Right lobe of liver (tissue), 4 donors: ENCODE results near the gene AAK1.

Experiments
- POLR2A ChIP-seq: fragments of 450-650 bp; IDR thresholded peaks from one replicate; pipeline ENCODE4 v1.6.1; 2017; ENCODE audit warnings: antibody characterized with exemption, mild to moderate bottlenecking
- TF ChIP-seq, protein P1 (sequence below), 4 donors: fragments of 200-600 bp in 3 of 4; fragments of 450-650 bp in 1 of 4; IDR thresholded peaks; one replicate each; pipeline versions ENCODE4 v1.5.1 to v1.8.0; 2016 to 2022; ENCODE audit warnings: antibody characterized with exemption in 4 of 4, mild to moderate bottlenecking in 2 of 4
- donor health status: DM: no; HTN: no; CAD: no.
- donor health status: DM: no; HTN: no; CAD: no.
- donor health status: DM: no; HTN: yes; CAD: no.

DNA sequence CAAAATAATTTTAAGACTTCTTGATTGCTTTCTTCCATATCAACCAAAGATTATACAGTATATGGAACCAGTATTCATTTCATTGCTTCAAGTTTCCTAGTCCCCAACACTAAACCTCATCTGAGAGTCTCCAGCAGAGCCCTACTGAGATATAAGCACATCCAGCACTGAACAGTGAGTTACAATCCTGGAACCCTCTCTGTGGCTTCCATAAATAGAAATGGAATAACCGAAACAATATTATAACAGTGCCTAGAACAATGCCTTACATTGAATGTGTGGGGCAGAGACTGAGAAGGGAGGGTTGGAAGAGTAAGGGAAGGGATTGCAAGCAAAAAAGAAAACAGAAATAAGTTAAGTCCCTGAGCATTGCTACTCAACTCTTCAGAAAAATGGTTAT lies 18.9 kb downstream of the AAK1 start:
- TF ChIP-seq POLR2A = no peak
- TF ChIP-seq, protein P1, sequence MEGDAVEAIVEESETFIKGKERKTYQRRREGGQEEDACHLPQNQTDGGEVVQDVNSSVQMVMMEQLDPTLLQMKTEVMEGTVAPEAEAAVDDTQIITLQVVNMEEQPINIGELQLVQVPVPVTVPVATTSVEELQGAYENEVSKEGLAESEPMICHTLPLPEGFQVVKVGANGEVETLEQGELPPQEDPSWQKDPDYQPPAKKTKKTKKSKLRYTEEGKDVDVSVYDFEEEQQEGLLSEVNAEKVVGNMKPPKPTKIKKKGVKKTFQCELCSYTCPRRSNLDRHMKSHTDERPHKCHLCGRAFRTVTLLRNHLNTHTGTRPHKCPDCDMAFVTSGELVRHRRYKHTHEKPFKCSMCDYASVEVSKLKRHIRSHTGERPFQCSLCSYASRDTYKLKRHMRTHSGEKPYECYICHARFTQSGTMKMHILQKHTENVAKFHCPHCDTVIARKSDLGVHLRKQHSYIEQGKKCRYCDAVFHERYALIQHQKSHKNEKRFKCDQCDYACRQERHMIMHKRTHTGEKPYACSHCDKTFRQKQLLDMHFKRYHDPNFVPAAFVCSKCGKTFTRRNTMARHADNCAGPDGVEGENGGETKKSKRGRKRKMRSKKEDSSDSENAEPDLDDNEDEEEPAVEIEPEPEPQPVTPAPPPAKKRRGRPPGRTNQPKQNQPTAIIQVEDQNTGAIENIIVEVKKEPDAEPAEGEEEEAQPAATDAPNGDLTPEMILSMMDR (IDR thresholded peaks at IDR 0.05) = no peak
